H1 (cell line): ENCODE results near the gene IL12B.

ENCODE experiments used
- CREB1 ChIP-seq: IDR thresholded peaks from 2 replicates; pipeline ENCODE4 v1.6.1; 2012; ENCODE audit warnings: inconsistent platforms
- EP300 ChIP-seq, 2 experiments: IDR thresholded peaks; 1 replicate in 1 of 2; 2 replicates in 1 of 2; pipeline ENCODE4 v1.6.1; 2011 to 2012; ENCODE audit warnings: low read depth in 2 of 2, low read length in 2 of 2, mild to moderate bottlenecking in 2 of 2, borderline replicate concordance in 1 of 2, inconsistent platforms in 1 of 2, moderate library complexity in 1 of 2
- FOSL1 ChIP-seq: IDR thresholded peaks from 2 replicates; pipeline ENCODE4 v1.6.1; 2011; ENCODE audit warnings: mild to moderate bottlenecking, low read depth, low read length, moderate library complexity; ENCODE audit not compliant: insufficient read depth
- POLR2A ChIP-seq, 2 experiments: IDR thresholded peaks; 1 replicate in 1 of 2; 2 replicates in 1 of 2; pipeline ENCODE4 v1.6.1; 2011; ENCODE audit warnings: low read depth in 2 of 2, low read length in 2 of 2, mild to moderate bottlenecking in 2 of 2; ENCODE audit errors: control extremely low read depth in 1 of 2
- POLR2AphosphoS5 ChIP-seq: IDR thresholded peaks from 2 replicates; pipeline ENCODE4 v1.6.1; 2011; ENCODE audit warnings: low read depth, low read length
- RAD21 ChIP-seq, 2 experiments: IDR thresholded peaks in 1 of 2; conservative IDR thresholded peaks in 1 of 2; 2 replicates each; pipeline ENCODE4 v1.6.1; 2011; ENCODE audit warnings: low read depth in 2 of 2, low read length in 2 of 2, improper control_type of control experiment in 1 of 2, inconsistent platforms in 1 of 2, mild to moderate bottlenecking in 1 of 2, moderate library complexity in 1 of 2
- RFX5 ChIP-seq: IDR thresholded peaks from 2 replicates; pipeline ENCODE4 v1.6.1; 2011; ENCODE audit warnings: low read depth, low read length, improper control_type of control experiment, borderline replicate concordance
- RXRA ChIP-seq: IDR thresholded peaks from 2 replicates; pipeline ENCODE4 v1.6.1; 2011; ENCODE audit warnings: low read depth, mild to moderate bottlenecking, low read length, moderate library complexity; ENCODE audit not compliant: insufficient read depth
- TAF1 ChIP-seq: IDR thresholded peaks from 2 replicates; pipeline ENCODE4 v1.6.1; 2011; ENCODE audit warnings: mild to moderate bottlenecking, low read depth, low read length
- TCF12 ChIP-seq: IDR thresholded peaks from 2 replicates; pipeline ENCODE4 v1.6.1; 2011; ENCODE audit warnings: low read depth, mild to moderate bottlenecking, low read length
- ZNF274 ChIP-seq: IDR thresholded peaks from 2 replicates; pipeline ENCODE4 v1.7.0; 2012; ENCODE audit warnings: low read length, borderline replicate concordance; ENCODE audit errors: extremely low read depth
- TF ChIP-seq, protein P1 (sequence below): IDR thresholded peaks from 2 replicates; pipeline ENCODE4 v1.6.1; 2011; ENCODE audit warnings: low read depth, mild to moderate bottlenecking, low read length; ENCODE audit not compliant: insufficient read depth
- TF ChIP-seq, protein P2 (sequence below), 3 experiments: IDR thresholded peaks; 1 replicate in 2 of 3; 2 replicates in 1 of 3; pipeline versions ENCODE4 v1.5.1 to v1.6.1; 2011; ENCODE audit warnings: low read length in 3 of 3, mild to moderate bottlenecking in 3 of 3, inconsistent platforms in 2 of 3, low read depth in 1 of 3, moderate library complexity in 1 of 3; ENCODE audit not compliant: insufficient read depth in 1 of 3; ENCODE audit errors: control extremely low read depth in 1 of 3
- TF ChIP-seq, protein P3 (sequence below): IDR thresholded peaks from 2 replicates; pipeline ENCODE4 v1.6.1; 2012; ENCODE audit warnings: inconsistent platforms

DNA sequence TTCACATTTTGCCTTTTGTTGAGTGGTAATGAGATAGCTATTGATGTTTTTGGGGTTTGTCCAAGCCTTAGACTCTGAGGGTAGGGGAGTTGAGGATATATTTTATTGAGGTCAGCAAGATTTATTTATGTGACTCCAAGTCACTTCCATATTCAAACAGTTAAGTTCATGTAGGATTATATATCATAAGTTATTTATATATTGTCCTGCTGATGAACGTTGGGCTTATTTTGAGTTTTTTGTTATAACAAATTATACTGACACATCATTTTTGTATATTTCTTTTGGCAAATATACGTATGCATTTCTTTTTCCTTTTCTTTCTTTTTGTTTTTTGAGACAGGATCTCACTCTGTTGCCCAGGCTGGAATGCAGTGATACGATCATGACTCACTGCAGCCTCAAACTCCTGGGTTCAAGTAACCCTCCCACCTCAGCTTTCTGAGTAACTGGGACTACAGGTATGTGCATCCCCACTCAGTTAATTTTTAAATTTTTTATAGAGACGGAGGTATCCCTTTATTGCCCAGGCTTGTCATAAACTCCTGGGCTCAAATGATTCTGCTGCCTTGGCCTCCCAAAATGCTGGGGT lies 23.5 kb upstream of the IL12B start:
- TF ChIP-seq, protein P1, sequence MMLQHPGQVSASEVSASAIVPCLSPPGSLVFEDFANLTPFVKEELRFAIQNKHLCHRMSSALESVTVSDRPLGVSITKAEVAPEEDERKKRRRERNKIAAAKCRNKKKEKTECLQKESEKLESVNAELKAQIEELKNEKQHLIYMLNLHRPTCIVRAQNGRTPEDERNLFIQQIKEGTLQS = no peak
- TF ChIP-seq, protein P2, sequence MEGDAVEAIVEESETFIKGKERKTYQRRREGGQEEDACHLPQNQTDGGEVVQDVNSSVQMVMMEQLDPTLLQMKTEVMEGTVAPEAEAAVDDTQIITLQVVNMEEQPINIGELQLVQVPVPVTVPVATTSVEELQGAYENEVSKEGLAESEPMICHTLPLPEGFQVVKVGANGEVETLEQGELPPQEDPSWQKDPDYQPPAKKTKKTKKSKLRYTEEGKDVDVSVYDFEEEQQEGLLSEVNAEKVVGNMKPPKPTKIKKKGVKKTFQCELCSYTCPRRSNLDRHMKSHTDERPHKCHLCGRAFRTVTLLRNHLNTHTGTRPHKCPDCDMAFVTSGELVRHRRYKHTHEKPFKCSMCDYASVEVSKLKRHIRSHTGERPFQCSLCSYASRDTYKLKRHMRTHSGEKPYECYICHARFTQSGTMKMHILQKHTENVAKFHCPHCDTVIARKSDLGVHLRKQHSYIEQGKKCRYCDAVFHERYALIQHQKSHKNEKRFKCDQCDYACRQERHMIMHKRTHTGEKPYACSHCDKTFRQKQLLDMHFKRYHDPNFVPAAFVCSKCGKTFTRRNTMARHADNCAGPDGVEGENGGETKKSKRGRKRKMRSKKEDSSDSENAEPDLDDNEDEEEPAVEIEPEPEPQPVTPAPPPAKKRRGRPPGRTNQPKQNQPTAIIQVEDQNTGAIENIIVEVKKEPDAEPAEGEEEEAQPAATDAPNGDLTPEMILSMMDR (IDR thresholded peaks at IDR 0.05; ENCODE audit: control extremely low read depth in 1 of 3, insufficient read depth in 1 of 3, low read depth in 1 of 3, low read length in 3 of 3) = no peak
- no peak for TF ChIP-seq POLR2A (IDR thresholded peaks at IDR 0.05; ENCODE audit: control extremely low read depth in 1 of 2, low read depth in 2 of 2, low read length in 2 of 2)
- no peak for TF ChIP-seq CREB1
- TF ChIP-seq RAD21 (IDR thresholded peaks at IDR 0.05 in 1 of 2, conservative IDR thresholded peaks at IDR 0.05 in 1 of 2; ENCODE audit: low read depth in 2 of 2, low read length in 2 of 2) = no peak
- TF ChIP-seq, protein P3, sequence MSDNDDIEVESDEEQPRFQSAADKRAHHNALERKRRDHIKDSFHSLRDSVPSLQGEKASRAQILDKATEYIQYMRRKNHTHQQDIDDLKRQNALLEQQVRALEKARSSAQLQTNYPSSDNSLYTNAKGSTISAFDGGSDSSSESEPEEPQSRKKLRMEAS = no peak
- no peak for TF ChIP-seq POLR2AphosphoS5
- TF ChIP-seq FOSL1 = no peak
- TF ChIP-seq EP300 (IDR thresholded peaks at IDR 0.05; ENCODE audit: borderline replicate concordance in 1 of 2, low read depth in 2 of 2, low read length in 2 of 2) = no peak
- no peak for TF ChIP-seq ZNF274
- TF ChIP-seq TAF1 = no peak
- no peak for TF ChIP-seq TCF12
- TF ChIP-seq RFX5 = no peak
- TF ChIP-seq RXRA = no peak
